Measurements from ENCODE around the gene SUV39H2.
"Not testable (repeated sequence)": the region's sequence is repeated elsewhere in the genome, so short reads cannot be mapped to it uniquely, and the experiment has no call there.

SUV39H2 gene

GRCh38 chr10:14876764-14877163, 1.9 kb upstream of the SUV39H2 start:
- no peak for DNase-seq

- DNase-seq, result peak; percentile 7
Measured at GRCh38 chr10:14879124-14879927, 660 bp downstream of the SUV39H2 start.

DNA sequence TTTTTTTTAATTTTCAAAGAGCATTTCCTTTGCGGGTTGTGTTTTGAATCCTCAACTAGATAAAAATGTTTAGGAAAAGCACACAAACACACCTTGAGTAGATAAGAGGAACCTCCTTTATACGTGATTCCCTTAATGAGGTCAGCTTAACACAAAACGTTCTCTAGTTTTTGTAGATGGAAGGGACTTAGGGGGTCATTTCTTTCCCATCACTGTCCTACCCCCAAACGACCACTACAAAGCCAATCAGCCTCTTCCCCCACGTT, 1.2 kb downstream of the SUV39H2 start:
- DNase-seq, result no peak

DNA sequence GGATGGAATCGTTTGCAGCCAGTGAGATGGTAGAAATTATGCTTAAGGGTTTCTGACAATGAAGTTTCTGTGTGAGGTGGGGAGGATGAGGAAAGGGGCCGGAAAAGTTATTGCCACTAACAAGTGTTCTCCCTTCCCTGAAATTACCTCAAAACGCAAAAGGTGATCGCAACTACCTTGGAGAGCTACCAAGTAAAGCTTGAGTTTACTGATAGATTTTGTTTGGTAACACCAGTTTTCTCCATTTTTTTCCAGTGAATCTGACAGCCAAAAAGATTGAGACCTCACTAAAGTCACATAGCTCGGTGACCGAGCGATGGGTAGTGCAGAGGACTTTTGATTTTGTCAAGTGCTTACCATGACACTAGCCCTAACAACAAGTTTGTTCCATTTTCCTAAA, 1.6 kb downstream of the SUV39H2 start:
- no peak for DNase-seq

DNA sequence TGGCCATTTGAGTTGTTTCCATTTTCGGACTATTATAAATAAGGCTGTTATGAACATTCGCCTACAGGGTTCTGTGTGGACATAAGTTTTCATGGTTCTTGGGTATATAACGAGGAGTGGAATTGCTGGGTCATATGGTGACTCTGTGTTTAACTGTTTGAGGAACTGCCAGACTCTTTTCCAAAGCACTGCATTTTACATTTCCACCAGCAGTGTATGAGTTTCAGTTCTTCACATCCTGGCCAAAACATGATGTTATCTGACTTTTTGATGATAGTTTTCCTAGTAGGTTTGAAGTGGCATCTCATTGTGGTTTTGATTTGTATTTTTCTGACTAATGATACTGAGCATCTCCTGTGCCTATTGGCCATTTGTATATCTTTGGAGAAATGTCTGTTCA, 5.4 kb downstream of the SUV39H2 start:
- no peak for DNase-seq

DNA sequence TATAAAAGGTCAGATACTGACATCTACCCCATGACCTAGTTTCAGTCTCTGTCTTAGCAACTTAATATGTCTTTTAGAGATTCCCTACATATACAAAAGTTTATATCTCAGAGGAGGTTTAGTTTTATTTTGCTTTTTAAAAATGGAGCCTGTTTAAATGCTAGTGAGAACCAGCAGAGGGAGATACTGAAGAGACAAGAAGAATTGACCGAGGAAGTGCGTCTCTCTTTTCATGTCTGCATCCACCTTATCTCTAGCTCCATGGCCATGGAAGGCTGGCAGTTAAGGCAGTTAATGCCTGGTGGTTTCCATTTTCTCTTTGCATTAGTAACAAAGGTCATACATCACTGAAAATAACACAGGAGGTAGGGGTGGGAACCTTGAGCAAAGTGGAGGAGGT, 10.7 kb downstream of the SUV39H2 start:
- DNase-seq, result no peak

DNA sequence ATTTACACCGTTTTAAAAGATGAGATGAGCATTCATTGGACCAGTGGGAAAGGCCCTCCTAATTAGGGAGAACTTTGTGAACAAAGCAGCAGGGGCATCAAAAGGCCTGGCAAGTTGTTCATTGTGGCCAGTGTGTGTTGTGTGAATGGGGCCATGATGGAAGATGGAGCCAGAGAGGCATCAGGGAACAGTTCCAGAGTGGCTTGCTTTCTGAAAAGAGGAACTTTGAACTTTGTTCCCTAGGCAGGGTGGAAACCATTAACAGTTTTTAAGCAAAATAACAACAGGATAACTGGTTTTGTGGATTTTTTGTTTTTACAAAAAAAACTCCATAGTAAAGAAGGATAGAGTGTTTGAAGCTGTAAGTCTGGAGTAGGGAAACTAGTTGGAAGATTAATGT, 12.5 kb downstream of the SUV39H2 start:
- no peak for DNase-seq

GRCh38 chr10:14904316-14904732, 25.7 kb downstream of the SUV39H2 start:
- no peak for DNase-seq

GRCh38 chr10:14904864-14905263, 26.2 kb downstream of the SUV39H2 start:
- no peak for DNase-seq

- no peak for DNase-seq
Measured at GRCh38 chr10:14905890-14906289, 27.2 kb downstream of the SUV39H2 start.

DNA sequence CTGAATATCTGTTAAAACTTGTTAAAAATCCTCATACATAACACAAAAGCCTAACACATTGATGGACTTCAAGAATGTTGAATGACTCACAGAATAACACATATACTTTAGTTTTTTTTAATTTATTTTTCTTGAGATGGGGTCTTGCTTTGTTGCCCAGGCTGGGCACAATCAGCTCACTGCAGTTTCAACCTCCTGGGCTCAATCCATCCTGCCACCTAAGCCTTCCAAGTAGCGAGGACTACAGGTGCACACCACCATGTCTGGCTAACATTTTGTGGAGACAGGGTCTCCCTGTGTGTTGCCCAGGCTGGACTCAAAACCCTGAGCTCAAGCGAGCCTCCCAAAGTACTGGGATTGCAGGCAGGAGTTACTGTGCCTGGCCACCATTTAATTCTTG, 28.1 kb downstream of the SUV39H2 start:
- no peak for DNase-seq

GRCh38 chr10:14907591-14907990, 28.9 kb downstream of the SUV39H2 start:
- not testable (repeated sequence) for DNase-seq

GRCh38 chr10:14909101-14909500, 30.4 kb downstream of the SUV39H2 start:
- DNase-seq, result no peak

- no peak for DNase-seq
Measured at GRCh38 chr10:14910953-14911352, 32.3 kb downstream of the SUV39H2 start.

- DNase-seq, result no peak
Measured at GRCh38 chr10:14911801-14912200, 33.1 kb downstream of the SUV39H2 start.

GRCh38 chr10:14916600-14916999, 37.9 kb downstream of the SUV39H2 start:
- no peak for DNase-seq

DNA sequence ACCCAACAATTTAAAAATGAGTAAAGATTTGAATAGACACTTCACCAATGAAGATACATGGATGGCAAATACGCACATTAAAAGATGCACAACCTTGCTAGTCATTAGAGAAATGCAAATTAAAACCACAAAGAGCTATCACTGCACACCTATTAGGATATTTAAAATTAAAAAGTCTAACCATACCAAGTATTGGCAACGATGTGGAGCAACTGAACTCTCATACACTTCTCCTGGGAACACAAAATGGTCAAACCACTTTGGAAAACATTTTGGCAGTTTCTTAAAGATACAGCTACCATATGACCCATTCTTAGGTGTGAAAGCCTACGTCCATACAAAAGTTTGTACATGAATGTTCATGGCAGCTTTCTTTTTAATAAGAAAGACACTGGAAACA, 39.2 kb downstream of the SUV39H2 start:
- DNase-seq, result no peak

DNA sequence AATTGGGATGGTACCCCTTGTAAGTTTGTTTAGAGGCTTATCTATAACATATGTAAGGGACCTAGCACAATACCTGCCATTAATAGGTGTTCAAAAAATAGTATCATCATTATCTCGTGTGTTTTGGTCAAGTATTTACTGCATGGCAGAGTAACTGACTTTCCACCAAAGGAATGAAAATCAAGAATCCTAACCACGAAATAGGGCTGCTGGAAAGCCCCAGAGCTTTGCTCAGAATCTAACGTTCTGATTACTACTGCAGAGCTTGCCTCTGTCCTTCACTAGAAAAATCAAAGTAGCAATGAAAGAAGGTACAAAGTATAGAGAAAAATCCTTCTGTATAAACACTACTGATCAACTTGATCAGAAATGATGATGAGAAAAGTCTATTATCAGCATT, 40.3 kb downstream of the SUV39H2 start:
- DNase-seq, result no peak

DNA sequence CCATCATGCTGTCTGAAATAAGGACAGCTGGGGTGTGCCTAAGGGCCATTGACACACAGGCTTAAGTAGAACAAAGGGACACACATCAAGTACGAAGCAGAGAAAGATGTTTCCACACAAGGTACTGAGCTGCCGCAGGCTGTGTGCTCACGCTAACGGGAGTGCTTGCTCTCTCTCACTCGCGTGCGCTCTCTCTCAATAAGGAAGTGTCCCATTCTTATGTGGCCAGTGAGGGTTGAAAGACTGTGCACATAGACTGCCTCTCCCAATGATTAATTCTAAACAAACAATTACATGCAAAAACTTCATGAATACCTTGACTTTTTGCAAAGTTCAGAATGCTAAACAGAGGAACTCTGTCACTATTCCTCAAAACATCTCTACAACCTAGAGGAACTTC, 45.3 kb downstream of the SUV39H2 start:
- no peak for DNase-seq

DNA sequence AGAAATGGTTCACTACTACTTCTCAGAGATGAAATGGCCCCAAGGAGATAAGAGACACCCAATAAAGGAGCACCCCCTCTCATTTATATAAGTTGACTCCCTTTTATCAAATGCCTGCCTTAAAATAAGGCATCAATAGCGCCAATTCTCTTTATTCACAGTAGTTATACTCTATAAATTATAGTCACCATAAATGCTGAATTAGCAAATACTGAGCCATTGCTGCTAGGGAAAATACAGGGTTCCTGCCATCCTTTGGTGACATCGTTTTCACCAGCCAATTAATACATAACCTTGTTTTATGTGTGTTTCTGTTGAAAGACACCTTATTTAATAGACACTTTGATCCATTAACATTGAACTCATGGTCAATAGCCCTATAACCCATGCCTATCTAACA, 46.6 kb downstream of the SUV39H2 start:
- DNase-seq, result no peak

DNA sequence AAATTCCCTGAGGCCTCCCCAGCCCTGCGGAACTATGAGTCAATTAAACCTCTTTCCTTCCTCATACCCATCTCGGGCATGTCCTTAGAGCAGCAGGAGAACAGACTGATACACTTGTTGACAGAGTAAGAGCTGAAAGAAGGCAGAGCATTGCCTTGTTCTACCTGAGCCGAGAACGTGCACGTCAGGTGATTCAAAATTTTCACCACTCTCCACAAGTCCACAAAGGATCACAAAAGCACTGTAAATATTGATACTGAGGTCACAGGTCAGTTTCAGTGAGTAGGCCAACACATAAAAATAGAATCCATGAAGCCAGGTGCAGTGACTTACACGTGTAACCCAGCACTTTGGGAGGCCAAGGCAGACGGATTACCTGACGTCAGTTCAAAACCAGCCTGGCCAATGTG, 47.4 kb downstream of the SUV39H2 start:
- no peak for DNase-seq

DNA sequence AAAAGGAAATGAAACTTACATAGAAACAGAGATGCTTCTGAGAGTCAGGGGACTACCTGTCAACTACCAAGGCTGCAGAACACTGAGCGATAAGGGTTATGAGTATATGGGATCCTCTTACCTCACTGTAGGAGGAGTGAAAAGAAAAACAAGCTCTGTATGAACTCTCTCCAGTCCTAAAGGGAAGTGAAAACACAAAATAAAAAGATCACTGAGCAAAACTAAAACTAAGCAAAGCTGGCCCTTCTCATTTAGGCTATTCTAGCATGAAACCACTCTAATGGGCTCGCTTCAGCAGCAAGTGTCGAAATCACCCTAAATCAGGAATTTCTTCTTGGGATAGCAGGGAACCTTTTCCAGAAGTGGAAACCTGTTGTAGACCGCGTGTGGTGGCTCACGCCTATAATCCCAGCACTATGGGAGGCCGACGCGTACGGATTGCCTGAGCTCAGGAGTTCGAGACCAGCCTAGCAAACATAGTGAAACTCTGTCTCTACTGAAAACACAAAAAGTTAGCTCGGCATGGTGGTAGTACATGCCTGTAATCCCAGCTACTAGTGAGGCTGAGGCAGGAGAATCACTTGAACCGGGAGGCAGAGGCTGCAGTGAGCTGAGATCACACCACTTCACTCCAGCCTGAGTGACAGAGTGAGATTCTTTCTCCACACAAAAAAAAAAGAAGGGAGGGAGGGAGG, 48.2 kb downstream of the SUV39H2 start:
- DNase-seq, result no peak

- DNase-seq, result no peak
Measured at GRCh38 chr10:14930610-14931009, 51.9 kb downstream of the SUV39H2 start.

- no peak for DNase-seq
Measured at GRCh38 chr10:14936584-14936983, 57.9 kb downstream of the SUV39H2 start.

DNA sequence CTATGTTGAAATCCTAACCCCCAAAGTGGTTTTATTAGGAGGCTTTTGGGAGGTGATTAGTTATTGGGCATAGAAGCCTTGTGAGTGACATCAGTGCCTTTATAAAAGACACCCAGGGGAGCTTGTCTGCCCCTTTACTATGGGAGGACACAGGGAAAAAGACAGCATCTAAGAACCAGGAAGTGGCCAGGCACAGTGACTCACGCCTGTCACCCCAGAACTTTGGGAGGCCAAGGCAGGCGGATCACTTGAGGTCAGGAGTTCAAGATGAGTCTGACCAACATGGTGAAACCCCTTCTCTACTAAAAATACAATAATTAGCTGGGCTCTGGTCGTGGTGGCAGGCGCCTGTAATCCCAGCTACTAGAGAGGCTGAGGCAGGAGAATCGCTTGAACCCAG, 60.3 kb downstream of the SUV39H2 start:
- DNase-seq, result not testable (repeated sequence)

All from NCI-H226 (cell line).